ENCODE data around the gene UBASH3B. TPM values are rescaled to one million over a fixed set of nuclear protein-coding genes. Genes with fewer than 3 reads are reported as not detected.

Gene UBASH3B
- total and polyA plus RNA-seq, 2 of the 13 experiments (the other 11 are each of a cell fraction or from before 2014, with no cell fraction given): 4.4 to 7.6 TPM

DNA sequence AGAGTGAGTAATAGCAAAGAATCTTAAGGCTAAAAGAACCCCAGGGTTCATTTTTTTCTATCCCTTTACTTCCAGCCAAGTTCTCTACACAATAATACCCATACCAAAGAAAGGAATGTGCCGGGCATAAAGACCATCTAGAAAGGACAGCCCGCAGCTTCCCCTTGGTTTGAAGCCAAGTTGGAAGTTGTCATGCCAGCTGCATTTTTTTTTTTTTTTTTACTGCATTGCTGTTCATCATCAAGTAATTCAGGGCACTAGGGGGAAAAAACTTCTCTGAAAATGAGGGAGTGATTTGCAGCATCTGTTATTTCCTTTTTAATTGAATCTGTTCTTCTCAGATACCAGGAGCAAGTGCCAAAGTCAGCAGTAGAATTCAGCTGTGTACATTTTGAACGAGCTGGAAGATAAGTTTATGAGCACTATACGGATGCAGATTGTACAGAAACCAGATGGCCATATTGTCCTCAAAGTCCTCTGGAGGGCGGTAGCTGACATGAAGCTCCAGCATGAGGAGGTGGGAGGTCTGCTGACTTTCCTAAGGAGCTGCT is 56.4 kb downstream of the UBASH3B start (continued):
- TF ChIP-seq ZNF18 (CRISPR knock-in tag; IDR thresholded peaks at IDR 0.05; ENCODE audit: insufficient replicate concordance): no peak
- TF ChIP-seq RBAK (CRISPR knock-in tag; IDR thresholded peaks at IDR 0.05): no peak
- TF ChIP-seq GTF2F1 (IDR thresholded peaks at IDR 0.05; ENCODE audit: low read length): no peak
- TF ChIP-seq, protein P1, sequence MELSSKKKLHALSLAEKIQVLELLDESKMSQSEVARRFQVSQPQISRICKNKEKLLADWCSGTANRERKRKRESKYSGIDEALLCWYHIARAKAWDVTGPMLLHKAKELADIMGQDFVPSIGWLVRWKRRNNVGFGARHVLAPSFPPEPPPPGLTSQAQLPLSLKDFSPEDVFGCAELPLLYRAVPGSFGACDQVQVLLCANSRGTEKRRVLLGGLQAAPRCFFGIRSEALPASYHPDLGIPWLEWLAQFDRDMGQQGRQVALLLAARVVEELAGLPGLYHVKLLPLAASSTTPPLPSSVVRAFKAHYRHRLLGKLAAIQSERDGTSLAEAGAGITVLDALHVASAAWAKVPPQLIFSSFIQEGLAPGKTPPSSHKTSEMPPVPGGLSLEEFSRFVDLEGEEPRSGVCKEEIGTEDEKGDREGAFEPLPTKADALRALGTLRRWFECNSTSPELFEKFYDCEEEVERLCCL (CRISPR knock-in tag; IDR thresholded peaks at IDR 0.05; ENCODE audit: borderline replicate concordance): no peak
- TF ChIP-seq TAF1 (CRISPR knock-in tag; IDR thresholded peaks at IDR 0.05): no peak
- TF ChIP-seq, protein P2, sequence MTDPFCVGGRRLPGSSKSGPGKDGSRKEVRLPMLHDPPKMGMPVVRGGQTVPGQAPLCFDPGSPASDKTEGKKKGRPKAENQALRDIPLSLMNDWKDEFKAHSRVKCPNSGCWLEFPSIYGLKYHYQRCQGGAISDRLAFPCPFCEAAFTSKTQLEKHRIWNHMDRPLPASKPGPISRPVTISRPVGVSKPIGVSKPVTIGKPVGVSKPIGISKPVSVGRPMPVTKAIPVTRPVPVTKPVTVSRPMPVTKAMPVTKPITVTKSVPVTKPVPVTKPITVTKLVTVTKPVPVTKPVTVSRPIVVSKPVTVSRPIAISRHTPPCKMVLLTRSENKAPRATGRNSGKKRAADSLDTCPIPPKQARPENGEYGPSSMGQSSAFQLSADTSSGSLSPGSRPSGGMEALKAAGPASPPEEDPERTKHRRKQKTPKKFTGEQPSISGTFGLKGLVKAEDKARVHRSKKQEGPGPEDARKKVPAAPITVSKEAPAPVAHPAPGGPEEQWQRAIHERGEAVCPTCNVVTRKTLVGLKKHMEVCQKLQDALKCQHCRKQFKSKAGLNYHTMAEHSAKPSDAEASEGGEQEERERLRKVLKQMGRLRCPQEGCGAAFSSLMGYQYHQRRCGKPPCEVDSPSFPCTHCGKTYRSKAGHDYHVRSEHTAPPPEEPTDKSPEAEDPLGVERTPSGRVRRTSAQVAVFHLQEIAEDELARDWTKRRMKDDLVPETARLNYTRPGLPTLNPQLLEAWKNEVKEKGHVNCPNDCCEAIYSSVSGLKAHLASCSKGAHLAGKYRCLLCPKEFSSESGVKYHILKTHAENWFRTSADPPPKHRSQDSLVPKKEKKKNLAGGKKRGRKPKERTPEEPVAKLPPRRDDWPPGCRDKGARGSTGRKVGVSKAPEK (CRISPR knock-in tag; IDR thresholded peaks at IDR 0.05; ENCODE audit: borderline replicate concordance): no peak
- no peak for TF ChIP-seq ZBTB3 (CRISPR knock-in tag; IDR thresholded peaks at IDR 0.05; ENCODE audit: borderline replicate concordance, low read depth)
- no peak for TF ChIP-seq HNF4A (CRISPR knock-in tag; IDR thresholded peaks at IDR 0.05)
- TF ChIP-seq, protein P3, sequence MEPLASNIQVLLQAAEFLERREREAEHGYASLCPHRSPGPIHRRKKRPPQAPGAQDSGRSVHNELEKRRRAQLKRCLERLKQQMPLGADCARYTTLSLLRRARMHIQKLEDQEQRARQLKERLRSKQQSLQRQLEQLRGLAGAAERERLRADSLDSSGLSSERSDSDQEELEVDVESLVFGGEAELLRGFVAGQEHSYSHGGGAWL (CRISPR knock-in tag; IDR thresholded peaks at IDR 0.05): no peak

Data from HepG2 (cell line).